Measurements from ENCODE around the gene IQSEC2.

Gene IQSEC2

GRCh38 chrX:53266914-53267313, 14.5 kb downstream of the IQSEC2 start:
- no peak for DNase-seq (ENCODE audit: low spot score)

GRCh38 chrX:53265771-53266574, 15.4 kb downstream of the IQSEC2 start:
- no peak for DNase-seq (ENCODE audit: low spot score)

GRCh38 chrX:53263597-53264094, 17.7 kb downstream of the IQSEC2 start:
- DNase-seq (ENCODE audit: low spot score): peak; percentile 24

GRCh38 chrX:53262918-53263394, 18.4 kb downstream of the IQSEC2 start:
- no peak for DNase-seq (ENCODE audit: low spot score)

- no peak for DNase-seq (ENCODE audit: low spot score)
These were observed 19.0 kb downstream of the IQSEC2 start for GRCh38 chrX:53262189-53262917.

- no peak for DNase-seq (ENCODE audit: low spot score)
These were observed 19.9 kb downstream of the IQSEC2 start for GRCh38 chrX:53261355-53261972.

- DNase-seq (ENCODE audit: low spot score): no peak
These were observed 20.5 kb downstream of the IQSEC2 start for GRCh38 chrX:53260836-53261235.

GRCh38 chrX:53257670-53258423, 23.5 kb downstream of the IQSEC2 start:
- DNase-seq (ENCODE audit: low spot score): no peak

GRCh38 chrX:53257166-53257565, 24.2 kb downstream of the IQSEC2 start:
- DNase-seq (ENCODE audit: low spot score): no peak

- no peak for DNase-seq (ENCODE audit: low spot score)
These were observed 24.8 kb downstream of the IQSEC2 start for GRCh38 chrX:53256446-53257041.

GRCh38 chrX:53255738-53256191, 25.6 kb downstream of the IQSEC2 start:
- no peak for DNase-seq (ENCODE audit: low spot score)

- no peak for DNase-seq (ENCODE audit: low spot score)
These were observed 26.6 kb downstream of the IQSEC2 start for GRCh38 chrX:53254570-53255461.

- DNase-seq (ENCODE audit: low spot score): no peak
These were observed 27.9 kb downstream of the IQSEC2 start for GRCh38 chrX:53253293-53254020.

GRCh38 chrX:53251307-53251706, 30.1 kb downstream of the IQSEC2 start:
- no peak for DNase-seq (ENCODE audit: low spot score)

- DNase-seq (ENCODE audit: low spot score): no peak
These were observed 30.8 kb downstream of the IQSEC2 start for GRCh38 chrX:53250556-53250955.

- no peak for DNase-seq (ENCODE audit: low spot score)
These were observed 31.9 kb downstream of the IQSEC2 start for GRCh38 chrX:53249408-53250042.

- DNase-seq (ENCODE audit: low spot score): no peak
These were observed 33.5 kb downstream of the IQSEC2 start for GRCh38 chrX:53247928-53248327.

- DNase-seq (ENCODE audit: low spot score): no peak
These were observed 35.2 kb downstream of the IQSEC2 start for GRCh38 chrX:53246231-53246630.

GRCh38 chrX:53244610-53245009, 36.8 kb downstream of the IQSEC2 start:
- no peak for DNase-seq (ENCODE audit: low spot score)

Data from CD4-positive, alpha-beta T cell treated with Interleukin-2 at 100 ng/mL for 4 hours (primary cell).